RWPE2 (cell line): ENCODE results near the gene TMEM169.

Experiments
- ATAC-seq: fragments of 200-7000 bp; cut with Tn5 transposase; 3 replicates; pipeline ENCODE4 v1.9.1; 2021; ENCODE audit warnings: low read depth
- DNase-seq: peaks from one replicate; pipeline ENCODE4 v3.0.0-alpha.2; 2020; ENCODE audit warnings: low spot score
- H3K27ac ChIP-seq: fragments of 450-650 bp; 2 replicates; pipeline ENCODE4 v1.5.1; 2017; ENCODE audit warnings: mild to moderate bottlenecking; ENCODE audit not compliant: poor library complexity, severe bottlenecking
- H3K27me3 ChIP-seq: fragments of 250-450 bp; sonication (Bioruptor Pico); 2 replicates; pipeline ENCODE4 v1.5.1; 2021; ENCODE audit warnings: mild to moderate bottlenecking, moderate library complexity; ENCODE audit not compliant: insufficient read depth, poor library complexity, severe bottlenecking
- H3K36me3 ChIP-seq: fragments of 250-450 bp; sonication (Bioruptor Pico); 2 replicates; pipeline ENCODE4 v1.5.1; 2020; ENCODE audit warnings: low read depth, mild to moderate bottlenecking, moderate library complexity
- H3K4me1 ChIP-seq: fragments of 250-450 bp; sonication (Bioruptor Pico); 2 replicates; pipeline ENCODE4 v1.5.1; 2021; ENCODE audit warnings: mild to moderate bottlenecking, moderate library complexity; ENCODE audit not compliant: insufficient read depth, poor library complexity, severe bottlenecking
- H3K4me3 ChIP-seq: fragments of 250-450 bp; sonication (Bioruptor Pico); 2 replicates; pipeline ENCODE4 v1.5.1; 2021; ENCODE audit warnings: mild to moderate bottlenecking, moderate library complexity; ENCODE audit not compliant: severe bottlenecking
- H3K9me3 ChIP-seq: fragments of 250-450 bp; sonication (Bioruptor Pico); 2 replicates; pipeline ENCODE4 v1.5.1; 2021; ENCODE audit warnings: mild to moderate bottlenecking, moderate library complexity; ENCODE audit not compliant: severe bottlenecking
- TF ChIP-seq, protein P1 (sequence below): fragments of 450-650 bp; IDR thresholded peaks from one replicate; pipeline ENCODE4 v1.5.1; 2017; ENCODE audit warnings: mild to moderate bottlenecking, moderate library complexity; ENCODE audit not compliant: poor library complexity, severe bottlenecking

The TMEM169 gene

DNA sequence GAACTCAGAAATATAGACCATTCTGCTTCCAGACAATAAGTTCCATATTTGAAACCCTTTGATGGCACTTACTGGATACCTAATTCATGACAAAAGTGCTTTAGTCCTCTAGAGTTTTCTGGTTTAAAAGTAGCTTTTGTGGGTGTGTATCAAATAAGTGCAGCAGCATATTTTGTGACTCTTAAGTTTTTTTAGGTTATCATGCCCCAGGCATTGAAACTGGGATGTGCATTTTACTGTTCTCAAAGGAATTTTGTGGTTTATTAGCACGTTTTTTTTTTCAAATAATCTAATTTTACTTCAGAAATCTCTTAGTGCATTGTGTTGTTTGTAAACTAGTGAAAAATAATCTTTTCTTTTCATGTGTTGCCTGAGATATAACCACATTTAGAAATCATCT, 28.9 kb downstream of the TMEM169 start:
- TF ChIP-seq, protein P1, sequence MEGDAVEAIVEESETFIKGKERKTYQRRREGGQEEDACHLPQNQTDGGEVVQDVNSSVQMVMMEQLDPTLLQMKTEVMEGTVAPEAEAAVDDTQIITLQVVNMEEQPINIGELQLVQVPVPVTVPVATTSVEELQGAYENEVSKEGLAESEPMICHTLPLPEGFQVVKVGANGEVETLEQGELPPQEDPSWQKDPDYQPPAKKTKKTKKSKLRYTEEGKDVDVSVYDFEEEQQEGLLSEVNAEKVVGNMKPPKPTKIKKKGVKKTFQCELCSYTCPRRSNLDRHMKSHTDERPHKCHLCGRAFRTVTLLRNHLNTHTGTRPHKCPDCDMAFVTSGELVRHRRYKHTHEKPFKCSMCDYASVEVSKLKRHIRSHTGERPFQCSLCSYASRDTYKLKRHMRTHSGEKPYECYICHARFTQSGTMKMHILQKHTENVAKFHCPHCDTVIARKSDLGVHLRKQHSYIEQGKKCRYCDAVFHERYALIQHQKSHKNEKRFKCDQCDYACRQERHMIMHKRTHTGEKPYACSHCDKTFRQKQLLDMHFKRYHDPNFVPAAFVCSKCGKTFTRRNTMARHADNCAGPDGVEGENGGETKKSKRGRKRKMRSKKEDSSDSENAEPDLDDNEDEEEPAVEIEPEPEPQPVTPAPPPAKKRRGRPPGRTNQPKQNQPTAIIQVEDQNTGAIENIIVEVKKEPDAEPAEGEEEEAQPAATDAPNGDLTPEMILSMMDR = no peak
- DNase-seq (no peak), ATAC-seq (no peak)
- Histone ChIP-seq H3K27ac (peak overlapping the region; percentile 68), H3K4me3 (peak overlapping the region; percentile 88), H3K9me3 (no peaks in the 10 kb centered on the region), H3K4me1 (peaks cover 13% of the 10 kb centered on the region), H3K36me3 (peaks cover 56% of the 10 kb centered on the region), H3K27me3 (no peaks in the 10 kb centered on the region)

DNA sequence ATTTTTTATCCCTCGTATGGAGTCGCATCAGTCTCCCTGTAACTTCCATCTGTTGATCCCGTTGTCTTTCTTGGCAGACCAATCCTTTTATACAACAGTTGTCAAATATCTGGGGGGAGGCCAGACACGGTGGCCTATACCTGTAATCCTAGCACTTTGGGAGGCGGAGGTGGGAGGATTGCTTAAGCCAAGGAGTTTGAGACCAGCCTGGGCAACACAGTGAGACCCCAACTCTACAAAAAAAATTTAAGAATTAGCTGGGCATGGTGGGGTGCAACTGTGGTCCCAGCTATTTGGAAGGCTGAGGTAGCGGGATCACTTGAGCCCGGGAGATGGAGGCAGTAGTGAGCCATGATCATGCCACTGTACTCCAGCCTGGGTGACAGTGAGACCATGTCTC, 29.4 kb downstream of the TMEM169 start:
- peak overlapping the region; percentile 68 for H3K27ac ChIP-seq
- peaks cover 61% of the 10 kb centered on the region for H3K36me3 ChIP-seq
- TF ChIP-seq, protein P1 = no peak
- ATAC-seq = no peak
- H3K4me3 ChIP-seq = no peak overlapping the region
- no peaks in the 10 kb centered on the region for H3K9me3 ChIP-seq
- peaks cover 17% of the 10 kb centered on the region for H3K4me1 ChIP-seq
- H3K27me3 ChIP-seq = no peaks in the 10 kb centered on the region
- no peak for DNase-seq

DNA sequence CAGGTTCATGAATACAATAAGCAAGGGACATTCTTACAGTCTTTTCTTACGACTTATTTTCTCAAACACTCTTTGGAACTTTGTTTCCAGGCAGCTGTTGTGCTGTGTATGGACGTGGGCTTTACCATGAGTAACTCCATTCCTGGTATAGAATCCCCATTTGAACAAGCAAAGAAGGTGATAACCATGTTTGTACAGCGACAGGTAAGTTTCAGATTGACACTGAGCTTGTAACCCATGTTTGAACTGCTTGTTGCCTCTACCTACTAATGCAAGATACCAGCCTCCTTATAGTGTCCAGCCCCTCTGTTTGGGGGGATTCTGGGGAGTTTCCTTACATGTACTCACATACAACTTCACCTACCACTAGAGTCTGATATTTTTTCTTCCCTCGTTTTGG, 31.2 kb downstream of the TMEM169 start:
- TF ChIP-seq, protein P1 = no peak
- DNase-seq (no peak), ATAC-seq (no peak)
- Histone ChIP-seq H3K27me3 (no peaks in the 10 kb centered on the region), H3K36me3 (peaks cover 79% of the 10 kb centered on the region), H3K4me1 (peaks cover 18% of the 10 kb centered on the region), H3K4me3 (no peak overlapping the region), H3K9me3 (no peaks in the 10 kb centered on the region), H3K27ac (no peak overlapping the region)

DNA sequence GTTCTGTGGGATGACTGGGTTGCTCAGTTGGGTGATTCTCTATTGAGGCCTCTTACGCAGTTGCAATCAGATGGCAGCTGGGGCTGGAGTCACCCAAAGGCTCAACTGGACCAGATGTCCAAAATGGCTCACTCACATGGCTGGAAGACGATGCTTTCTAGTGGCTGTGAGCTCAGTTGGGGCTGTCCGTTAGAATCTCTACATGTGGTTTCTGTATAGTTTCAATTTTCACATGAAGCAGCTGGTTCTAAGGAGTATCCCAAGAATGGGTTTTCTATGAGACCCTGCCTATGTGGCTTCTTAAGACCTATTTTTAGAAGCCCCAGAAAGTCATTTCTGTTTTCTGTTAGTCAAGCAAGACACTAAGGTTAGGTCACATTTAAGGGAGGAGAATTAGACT, 31.9 kb downstream of the TMEM169 start:
- TF ChIP-seq, protein P1 = no peak
- Histone ChIP-seq H3K4me3 (no peak overlapping the region), H3K27me3 (no peaks in the 10 kb centered on the region), H3K36me3 (peaks cover 86% of the 10 kb centered on the region), H3K9me3 (no peaks in the 10 kb centered on the region), H3K27ac (no peak overlapping the region), H3K4me1 (peaks cover 12% of the 10 kb centered on the region)
- no peak for ATAC-seq
- DNase-seq = no peak

DNA sequence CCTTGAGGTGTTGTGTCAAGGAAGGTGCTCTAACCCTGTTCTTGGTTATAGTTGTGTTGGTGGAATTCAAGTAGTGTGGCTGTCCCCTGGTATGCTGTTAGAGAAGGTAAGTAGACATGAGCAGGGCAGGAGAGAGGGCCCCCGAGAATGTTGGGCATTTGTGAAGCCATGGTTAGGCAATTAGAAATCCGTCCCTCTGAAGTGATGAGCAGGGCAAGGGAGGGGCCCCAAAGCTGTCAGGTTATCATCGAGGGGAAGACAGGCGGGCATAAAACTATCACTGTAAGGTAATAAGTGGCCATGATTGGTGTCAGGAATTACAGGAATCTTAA, 32.6 kb downstream of the TMEM169 start:
- H3K4me3 ChIP-seq = no peak overlapping the region
- H3K27me3 ChIP-seq = no peaks in the 10 kb centered on the region
- peaks cover 93% of the 10 kb centered on the region for H3K36me3 ChIP-seq
- no peak overlapping the region for H3K27ac ChIP-seq
- TF ChIP-seq, protein P1 = no peak
- no peaks in the 10 kb centered on the region for H3K9me3 ChIP-seq
- H3K4me1 ChIP-seq = peaks cover 10% of the 10 kb centered on the region
- ATAC-seq = no peak; the same call in 2 of the 3 replicates
- no peak for DNase-seq
